Breast epithelium (tissue), 4 donors: Measurements from ENCODE around the gene RETSAT. TPM values are rescaled to one million over a fixed set of nuclear protein-coding genes. Genes with fewer than 3 reads are reported as not detected.
"Not testable (repeated sequence)": the region's sequence is repeated elsewhere in the genome, so short reads cannot be mapped to it uniquely, and the experiment has no call there.

Experiments used
- DNase-seq, 2 donors: peaks; one replicate each; pipeline ENCODE4 v3.0.0-alpha.2; 2019; ENCODE audit warnings: low spot score in 2 of 2
- H3K27ac ChIP-seq, 2 donors: fragments of 200-600 bp; sonication (generic) in 1 of 2; one replicate each; pipeline ENCODE4 v1.5.1; 2016 to 2019; ENCODE audit warnings: mild to moderate bottlenecking in 1 of 2
- H3K27me3 ChIP-seq, 2 donors: fragments of 200-600 bp; sonication (generic) in 1 of 2; one replicate each; pipeline versions ENCODE4 v1.5.1 to v1.6.0; 2017 to 2019; ENCODE audit warnings: control low read depth in 1 of 2, mild to moderate bottlenecking in 1 of 2
- H3K36me3 ChIP-seq: fragments of 200-600 bp; one replicate; pipeline ENCODE4 v1.5.1; 2019
- H3K4me1 ChIP-seq, 2 donors: fragments of 200-600 bp; sonication (generic); one replicate each; pipeline ENCODE4 v1.5.1; 2016 to 2019; ENCODE audit warnings: control low read depth in 1 of 2
- H3K4me3 ChIP-seq, 3 donors: fragments of 200-600 bp; sonication (generic); 1 replicate in 2 of 3; 2 replicates in 1 of 3; pipeline ENCODE4 v1.5.1; 2016 to 2019; ENCODE audit warnings: mild to moderate bottlenecking in 3 of 3, moderate library complexity in 2 of 3
- H3K9me3 ChIP-seq, 2 donors: fragments of 200-600 bp; sonication (generic) in 1 of 2; one replicate each; pipeline ENCODE4 v1.5.1; 2016 to 2019; ENCODE audit warnings: control low read depth in 1 of 2
- POLR2A ChIP-seq: fragments of 450-650 bp; IDR thresholded peaks from one replicate; pipeline ENCODE4 v1.6.1; 2016; ENCODE audit warnings: antibody characterized with exemption, mild to moderate bottlenecking, moderate library complexity
- POLR2AphosphoS5 ChIP-seq, 3 donors: sonication (generic); formaldehyde crosslinking; IDR thresholded peaks; one replicate each; pipeline ENCODE4 v1.6.1; 2017; ENCODE audit warnings: antibody characterized with exemption in 3 of 3
- intact Hi-C: fragments of 100-400 bp; cut with DNase I; formaldehyde crosslinking; loops from one replicate; pipeline ENCODE4 v1.15.1; 2023; ENCODE audit warnings: low total_unique reads
- total RNA-seq, 3 donors: library from RNA; depleted of rRNA; stranded (reverse); fragments of >200 nt; gene quantifications; one replicate each; pipeline ENCODE4 v1.1.0, GENCODE V29; 2016
- TF ChIP-seq, protein P1 (sequence below), 3 donors: fragments of 450-650 bp; IDR thresholded peaks; one replicate each; pipeline ENCODE4 v1.5.1; 2016 to 2017; ENCODE audit warnings: antibody characterized with exemption in 3 of 3, mild to moderate bottlenecking in 3 of 3, moderate library complexity in 3 of 3

Gene RETSAT
- total RNA-seq, 3 donors from 2014 or later: 96.4 to 534 (median 101) TPM

DNA sequence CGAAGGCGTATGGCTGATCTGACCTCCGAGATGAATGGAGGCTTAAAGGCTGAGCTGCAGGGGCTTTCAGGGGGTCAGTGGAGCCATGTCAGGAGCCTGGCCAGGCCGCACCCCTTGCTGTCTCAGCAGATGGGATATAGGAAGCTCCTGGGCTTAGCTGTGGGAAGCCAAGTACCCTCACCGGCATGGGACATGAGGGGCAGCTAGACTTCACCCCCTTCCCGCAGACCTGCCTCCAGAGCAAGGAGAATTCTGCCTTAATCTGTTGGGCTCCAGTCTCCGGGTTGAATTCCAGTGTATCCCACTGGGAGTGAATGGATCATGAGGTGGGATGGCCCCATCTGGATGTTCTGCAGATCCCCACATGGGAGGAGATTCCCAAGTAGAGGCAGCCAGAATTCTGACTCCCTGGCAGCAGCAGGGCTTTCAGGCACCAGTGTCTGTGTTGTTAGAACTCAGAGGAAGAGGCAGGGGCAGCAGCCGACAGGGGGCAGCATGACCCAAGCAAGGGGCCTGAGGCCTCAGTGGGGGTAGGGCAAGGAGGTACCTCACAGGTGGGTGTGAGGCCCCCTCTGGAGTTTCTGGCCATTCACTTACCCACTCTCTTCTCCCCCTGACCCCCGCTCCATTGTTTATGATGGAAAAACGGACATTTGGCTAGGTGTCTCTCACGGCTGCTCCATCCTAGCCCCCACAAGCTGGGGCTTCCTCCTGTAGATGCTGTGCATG lies 36.8 kb upstream of the RETSAT start:
- DNase-seq: peak in 1 of 2 donors; percentile 67

DNA sequence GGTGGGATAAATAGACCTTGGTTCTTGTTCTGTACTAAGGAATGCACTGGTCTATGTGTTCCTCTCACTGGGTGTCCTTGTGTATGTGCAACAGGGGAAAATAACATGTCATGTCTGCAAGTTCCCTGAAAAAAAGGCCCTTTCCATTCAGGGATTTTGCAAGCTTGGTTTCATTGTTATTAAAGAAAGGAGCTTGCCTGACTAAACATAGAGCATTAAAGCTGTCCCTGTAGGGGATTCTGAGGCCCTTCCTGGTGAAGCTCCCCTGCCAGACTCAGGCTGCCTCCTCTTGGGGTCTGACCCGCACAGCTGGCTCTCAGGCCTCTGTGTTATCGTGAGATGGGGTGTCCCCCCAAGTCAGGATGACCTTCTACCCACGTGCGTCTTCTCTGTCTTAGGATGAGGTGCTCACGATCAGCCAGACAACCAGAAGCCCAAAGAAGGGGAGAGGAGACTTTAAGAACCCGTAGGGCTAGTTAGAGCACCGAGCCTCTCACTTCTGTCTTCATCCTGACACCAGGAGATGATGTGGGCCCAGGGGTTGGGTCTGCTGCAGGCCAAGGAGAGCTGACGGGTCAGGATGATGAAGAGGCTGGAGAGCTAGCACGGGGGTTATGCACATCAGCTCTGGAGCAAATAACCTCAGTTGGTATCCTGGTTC lies 34.7 kb upstream of the RETSAT start:
- Histone ChIP-seq H3K27me3 (no peaks in the 10 kb centered on the region), H3K36me3 (peaks cover 8% of the 10 kb centered on the region), H3K4me1 (peaks cover 0 to under 1% of the 10 kb centered on the region in 2 donors), H3K9me3 (no peaks in the 10 kb centered on the region), H3K4me3 (no peak overlapping the region), H3K27ac (no peak overlapping the region)
- TF ChIP-seq POLR2A (no peak), POLR2AphosphoS5 (IDR thresholded peaks at IDR 0.05) (no peak)
- TF ChIP-seq, protein P1, sequence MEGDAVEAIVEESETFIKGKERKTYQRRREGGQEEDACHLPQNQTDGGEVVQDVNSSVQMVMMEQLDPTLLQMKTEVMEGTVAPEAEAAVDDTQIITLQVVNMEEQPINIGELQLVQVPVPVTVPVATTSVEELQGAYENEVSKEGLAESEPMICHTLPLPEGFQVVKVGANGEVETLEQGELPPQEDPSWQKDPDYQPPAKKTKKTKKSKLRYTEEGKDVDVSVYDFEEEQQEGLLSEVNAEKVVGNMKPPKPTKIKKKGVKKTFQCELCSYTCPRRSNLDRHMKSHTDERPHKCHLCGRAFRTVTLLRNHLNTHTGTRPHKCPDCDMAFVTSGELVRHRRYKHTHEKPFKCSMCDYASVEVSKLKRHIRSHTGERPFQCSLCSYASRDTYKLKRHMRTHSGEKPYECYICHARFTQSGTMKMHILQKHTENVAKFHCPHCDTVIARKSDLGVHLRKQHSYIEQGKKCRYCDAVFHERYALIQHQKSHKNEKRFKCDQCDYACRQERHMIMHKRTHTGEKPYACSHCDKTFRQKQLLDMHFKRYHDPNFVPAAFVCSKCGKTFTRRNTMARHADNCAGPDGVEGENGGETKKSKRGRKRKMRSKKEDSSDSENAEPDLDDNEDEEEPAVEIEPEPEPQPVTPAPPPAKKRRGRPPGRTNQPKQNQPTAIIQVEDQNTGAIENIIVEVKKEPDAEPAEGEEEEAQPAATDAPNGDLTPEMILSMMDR (IDR thresholded peaks at IDR 0.05): no peak
- DNase-seq: peak in 1 of 2 donors; percentile 10
- intact Hi-C loops: no loop called here

More for the DNA sequence above, 36.8 kb upstream of the RETSAT start:
- TF ChIP-seq, protein P1 (IDR thresholded peaks at IDR 0.05): peak in 2 of 3 donors; percentile 50 to 55
- no peak for TF ChIP-seq POLR2AphosphoS5 (IDR thresholded peaks at IDR 0.05)
- Histone ChIP-seq H3K27me3 (no peaks in the 10 kb centered on the region), H3K9me3 (no peaks in the 10 kb centered on the region), H3K27ac (no peak overlapping the region), H3K4me1 (peaks cover 0 to 11% of the 10 kb centered on the region in 2 donors), H3K4me3 (no peak overlapping the region), H3K36me3 (peaks cover 8% of the 10 kb centered on the region)
- intact Hi-C loops: no loop called here

DNA sequence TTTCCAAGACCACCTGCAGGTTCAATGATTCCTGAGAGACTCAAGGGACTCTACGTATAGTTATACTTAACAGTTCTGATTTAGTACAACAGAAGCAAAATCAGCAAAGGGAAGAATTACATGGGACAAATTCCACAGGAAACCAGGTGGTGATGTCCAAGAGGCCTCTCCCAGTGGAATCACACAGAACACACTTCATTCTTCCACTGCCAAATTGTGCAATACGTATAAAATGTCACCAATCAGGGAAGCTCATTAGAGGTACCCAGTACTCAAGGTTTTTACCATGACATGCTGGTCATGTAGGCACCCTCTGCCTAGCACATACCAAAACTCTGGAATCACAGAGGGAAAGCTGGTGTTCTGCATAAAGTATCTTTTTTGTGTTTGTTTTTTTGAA lies 33.4 kb upstream of the RETSAT start:
- Histone ChIP-seq H3K36me3 (peaks cover 8% of the 10 kb centered on the region), H3K27me3 (no peaks in the 10 kb centered on the region), H3K4me1 (no peaks in the 10 kb centered on the region), H3K4me3 (no peak overlapping the region), H3K9me3 (no peaks in the 10 kb centered on the region), H3K27ac (no peak overlapping the region)
- DNase-seq: no peak
- intact Hi-C loops: no loop called here
- TF ChIP-seq, protein P1 (IDR thresholded peaks at IDR 0.05): no peak
- TF ChIP-seq POLR2A: no peak
- no peak for TF ChIP-seq POLR2AphosphoS5 (IDR thresholded peaks at IDR 0.05)

DNA sequence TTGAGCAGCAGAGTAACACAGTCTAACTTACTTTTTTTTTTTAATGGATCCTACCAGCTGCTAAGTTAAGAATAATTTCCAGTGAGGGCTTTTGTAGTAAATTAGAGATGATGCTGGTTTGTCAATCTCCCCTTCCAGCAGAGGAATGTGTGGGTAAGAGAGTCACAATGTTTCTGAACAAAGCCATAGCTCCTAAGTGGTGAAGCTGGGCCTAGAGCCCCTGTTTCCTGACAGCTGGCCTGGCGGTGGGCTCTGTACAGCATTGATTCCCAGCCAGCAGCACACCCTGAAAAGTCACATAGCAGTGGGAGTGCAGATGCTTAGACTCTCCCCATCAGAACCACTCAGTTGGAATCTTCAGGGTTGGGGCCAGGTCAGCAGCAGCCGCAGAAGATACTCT lies 31.4 kb upstream of the RETSAT start:
- no peak overlapping the region for H3K27ac ChIP-seq
- no peaks in the 10 kb centered on the region for H3K9me3 ChIP-seq
- DNase-seq: no peak
- H3K4me3 ChIP-seq: no peak overlapping the region
- no peaks in the 10 kb centered on the region for H3K27me3 ChIP-seq
- intact Hi-C loops: no loop called here
- TF ChIP-seq, protein P1 (IDR thresholded peaks at IDR 0.05): no peak
- TF ChIP-seq POLR2AphosphoS5 (IDR thresholded peaks at IDR 0.05) (no peak), POLR2A (no peak)
- no peaks in the 10 kb centered on the region for H3K4me1 ChIP-seq
- peaks cover 8% of the 10 kb centered on the region for H3K36me3 ChIP-seq

DNA sequence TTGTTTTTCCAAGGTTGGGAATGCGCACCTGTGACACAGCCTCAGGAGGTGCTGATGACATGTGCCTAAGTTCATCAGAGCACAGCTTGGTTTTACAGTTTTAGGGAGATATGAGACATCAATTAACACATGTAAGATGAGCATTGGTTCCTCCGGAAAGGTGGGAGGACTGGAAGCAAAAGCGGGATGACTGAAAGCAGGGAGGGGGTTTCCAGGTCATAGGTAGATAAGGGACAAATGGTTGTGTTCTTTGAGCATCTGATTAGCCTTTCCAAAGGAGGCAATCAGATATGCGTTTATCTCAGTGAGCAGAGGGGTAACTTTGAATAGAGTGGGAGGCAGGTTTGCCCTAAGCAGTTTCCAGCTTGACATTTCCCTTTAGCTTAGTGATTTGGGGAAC lies 29.5 kb upstream of the RETSAT start:
- Histone ChIP-seq H3K36me3 (peaks cover 3% of the 10 kb centered on the region), H3K9me3 (no peaks in the 10 kb centered on the region), H3K27me3 (no peaks in the 10 kb centered on the region), H3K4me1 (no peaks in the 10 kb centered on the region), H3K27ac (no peak overlapping the region), H3K4me3 (no peak overlapping the region)
- intact Hi-C loops: no loop called here
- DNase-seq: no peak
- TF ChIP-seq, protein P1 (IDR thresholded peaks at IDR 0.05): no peak
- no peak for TF ChIP-seq POLR2AphosphoS5 (IDR thresholded peaks at IDR 0.05)
- TF ChIP-seq POLR2A: no peak

DNA sequence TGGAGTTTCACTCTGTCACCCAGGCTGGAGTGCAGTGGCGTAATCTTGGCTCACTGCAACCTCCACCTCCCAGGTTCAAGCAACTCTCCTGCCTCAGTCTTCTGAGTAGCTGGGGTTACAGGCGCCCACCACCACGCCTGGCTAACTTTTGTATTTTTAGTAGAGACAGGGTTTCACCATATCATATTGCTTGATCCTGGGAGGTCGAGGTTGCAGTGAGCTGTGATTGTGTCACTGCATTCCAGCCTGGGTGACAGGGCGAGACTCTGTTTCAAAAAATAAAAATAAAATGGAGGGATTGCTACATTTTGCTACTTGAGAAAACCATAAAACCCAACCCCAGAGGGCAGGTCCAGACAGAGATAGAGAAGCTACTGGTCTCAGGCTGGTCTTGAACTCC lies 28.8 kb upstream of the RETSAT start:
- H3K4me3 ChIP-seq, H3K9me3 ChIP-seq, intact Hi-C loops, H3K27ac ChIP-seq, H3K27me3 ChIP-seq, H3K4me1 ChIP-seq, H3K36me3 ChIP-seq: not testable (repeated sequence)
- peak in 1 of 2 donors; percentile 20 for DNase-seq
